ENCODE measurements around the gene RBBP5.

GRCh38 chr1:205062895-205063294 lies 58.9 kb downstream of the RBBP5 start:
- TF ChIP-seq CTCF (IDR thresholded peaks at IDR 0.05; ENCODE audit: low read depth, low read length) = no peak
- TF ChIP-seq EZH2phosphoT487 (IDR thresholded peaks at IDR 0.05; ENCODE audit: low read depth) = no peak
